ENCODE data around the gene SFXN3. TPM values are rescaled to one million over a fixed set of nuclear protein-coding genes. Genes with fewer than 3 reads are reported as not detected.

Gene SFXN3
- total and polyA plus RNA-seq, 10 of the 15 experiments (the other 5 are each of a cell fraction or from before 2014, with no cell fraction given) = 0.05 to 11.3 (median 1.2) TPM

DNA sequence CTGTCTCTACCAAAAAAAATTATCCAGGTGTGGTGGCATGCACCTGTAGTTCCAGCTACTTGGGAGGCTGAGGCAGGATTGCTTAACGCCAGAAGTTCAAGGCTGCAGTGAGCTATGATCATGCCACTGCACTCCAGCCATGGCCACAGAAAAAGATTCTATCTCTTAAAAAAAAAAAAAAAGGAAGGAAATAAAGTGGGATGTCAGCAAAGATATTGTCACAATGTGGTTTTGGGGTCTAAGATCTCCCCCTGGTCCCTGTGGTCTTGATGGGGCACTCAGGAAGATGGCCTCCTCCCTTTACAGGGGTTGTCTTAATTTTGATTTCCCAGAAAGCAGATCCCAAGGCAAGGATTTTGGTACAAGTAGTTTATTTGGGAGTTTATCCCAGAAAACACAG lies 23.3 kb downstream of the SFXN3 start:
- Histone ChIP-seq H4K20me1 (ENCODE audit: control insufficient read depth, insufficient read depth) (no peaks in the 10 kb centered on the region), H2AFZ (ENCODE audit: control insufficient read depth, low read depth, low read length) (no peak overlapping the region), H3K27me3 (replicated peaks in 1 of 2; ENCODE audit: control insufficient read depth in 2 of 2, insufficient read depth in 2 of 2, low read length in 1 of 2) (no peaks in the 10 kb centered on the region), H3K36me3 (ENCODE audit: control insufficient read depth in 2 of 2, insufficient read depth in 2 of 2, low read length in 1 of 2) (no peaks in the 10 kb centered on the region), H3K27ac (ENCODE audit: control insufficient read depth, insufficient read depth) (no peak overlapping the region), H3K4me2 (ENCODE audit: control insufficient read depth, insufficient read depth) (no peak overlapping the region), H3K9me3 (replicated peaks; ENCODE audit: control insufficient read depth, insufficient read depth, low read length) (no peaks in the 10 kb centered on the region), H3K4me1 (ENCODE audit: control insufficient read depth, insufficient read depth, low read length) (peaks cover 8% of the 10 kb centered on the region), H3K4me3 (no peak overlapping the region), H3K9ac (ENCODE audit: control insufficient read depth, insufficient read depth, low read length) (no peak overlapping the region), H3K79me2 (ENCODE audit: control insufficient read depth, insufficient read depth, low read length) (peaks cover 8% of the 10 kb centered on the region)
- TF ChIP-seq ELK1 (IDR thresholded peaks at IDR 0.05; ENCODE audit: low read depth, low read length) (no peak), SMAD1 (IDR thresholded peaks at IDR 0.05; ENCODE audit: low read depth, partially characterized antibody) (no peak), NRF1 (conservative IDR thresholded peaks at IDR 0.05; ENCODE audit: low read depth, low read length) (no peak), ZBED1 (IDR thresholded peaks at IDR 0.05; ENCODE audit: borderline replicate concordance) (no peak), MTA3 (IDR thresholded peaks at IDR 0.05; ENCODE audit: borderline replicate concordance, low read length) (no peak), BMI1 (IDR thresholded peaks at IDR 0.05; ENCODE audit: borderline replicate concordance) (no peak), NKRF (conservative IDR thresholded peaks at IDR 0.05) (no peak), SPI1 (IDR thresholded peaks at IDR 0.05; ENCODE audit: borderline replicate concordance, insufficient read depth, low read depth, low read length) (no peak)
- TF ChIP-seq, protein P1, sequence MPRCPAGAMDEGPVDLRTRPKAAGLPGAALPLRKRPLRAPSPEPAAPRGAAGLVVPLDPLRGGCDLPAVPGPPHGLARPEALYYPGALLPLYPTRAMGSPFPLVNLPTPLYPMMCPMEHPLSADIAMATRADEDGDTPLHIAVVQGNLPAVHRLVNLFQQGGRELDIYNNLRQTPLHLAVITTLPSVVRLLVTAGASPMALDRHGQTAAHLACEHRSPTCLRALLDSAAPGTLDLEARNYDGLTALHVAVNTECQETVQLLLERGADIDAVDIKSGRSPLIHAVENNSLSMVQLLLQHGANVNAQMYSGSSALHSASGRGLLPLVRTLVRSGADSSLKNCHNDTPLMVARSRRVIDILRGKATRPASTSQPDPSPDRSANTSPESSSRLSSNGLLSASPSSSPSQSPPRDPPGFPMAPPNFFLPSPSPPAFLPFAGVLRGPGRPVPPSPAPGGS (IDR thresholded peaks at IDR 0.05; ENCODE audit: borderline replicate concordance, insufficient read depth, low read depth, low read length, poor library complexity, severe bottlenecking) = no peak
- RAD21 ChIA-PET (ENCODE audit: unreplicated experiment) = no interaction called here
- ATAC-seq (no peak), DNase-seq (ENCODE audit: low read depth, low spot score) (no peak), FAIRE-seq (no peak)
- in situ Hi-C loops (cut with MboI) = no loop called here
- intact Hi-C loops (cut with micrococcal nuclease; ENCODE audit: unreplicated experiment) = no loop called here
- WGBS (ENCODE audit: insufficient coverage, insufficient replicate concordance, low lambda C conversion rate, missing lambda C conversion rate) = 100% methylated on average over 1 of the region's 1 CpG
- CTCF ChIA-PET = interaction anchor here (0.6 to 24.4 kb wide), 3 partner anchors 5 to 146 kb away, joined by 3 to 885 read pairs (median 885); partner anchors contain the start of gene KAZALD1
- BruUV-seq (replicated peaks) = no TSS peak
- POLR2A ChIA-PET = no interaction called here
- SMC1A ChIA-PET (ENCODE audit: uncharacterized antibody, unreplicated experiment) = interaction anchor here (1.5 to 4.0 kb wide), 2 partner anchors 12 to 13 kb away, joined by 5 to 45 read pairs; no protein-coding TSS in a partner anchor
